GM12892 (cell line): Measurements from ENCODE around the gene TACR2.

Source experiments
- DNase-seq: peaks from one replicate; pipeline ENCODE4 v3.0.0; 2011; ENCODE audit not compliant: insufficient read length
- FAIRE-seq: peaks from 2 replicates; lab custom pipeline; 2011; peaks lifted over from hg19 to GRCh38; lab: Jason Lieb, UNC
- POLR2A ChIP-seq: IDR thresholded peaks from 2 replicates; pipeline ENCODE4 v1.6.1; 2011; ENCODE audit warnings: low read depth, low read length, control low read depth
- POLR2AphosphoS5 ChIP-seq: IDR thresholded peaks from 2 replicates; pipeline ENCODE4 v1.6.1; 2011; ENCODE audit warnings: low read depth, low read length, control low read depth
- TAF1 ChIP-seq: IDR thresholded peaks from 2 replicates; pipeline ENCODE4 v1.6.1; 2011; ENCODE audit warnings: low read depth, mild to moderate bottlenecking, control low read depth, low read length, borderline replicate concordance

TACR2 gene

GRCh38 chr10:69358148-69358795 lies 58.4 kb downstream of the TACR2 start:
- no peak for TF ChIP-seq TAF1
- TF ChIP-seq POLR2A = no peak
- no peak for TF ChIP-seq POLR2AphosphoS5
- DNase-seq = no peak
- no peak for FAIRE-seq

DNA sequence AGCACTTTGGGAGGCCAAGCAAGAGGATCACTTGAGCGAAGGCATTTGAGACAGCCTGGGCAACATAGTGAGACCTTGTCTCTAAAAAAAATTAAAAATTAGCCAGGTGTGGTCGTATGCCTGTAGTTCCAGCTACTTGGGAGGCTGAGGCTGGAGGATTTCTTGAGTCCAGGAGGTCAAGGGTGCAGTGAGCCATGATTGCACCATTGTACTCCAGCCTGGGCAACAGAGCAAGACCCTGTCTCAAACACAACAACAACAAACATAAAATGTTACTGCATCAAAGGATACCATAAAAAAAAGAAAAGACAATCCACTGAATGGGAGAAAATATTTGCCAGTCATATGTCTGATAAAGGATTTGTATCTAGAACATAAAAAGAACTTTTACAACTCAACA lies 60.5 kb downstream of the TACR2 start:
- no peak for FAIRE-seq
- DNase-seq = no peak
- no peak for TF ChIP-seq POLR2AphosphoS5
- no peak for TF ChIP-seq TAF1
- TF ChIP-seq POLR2A = no peak

DNA sequence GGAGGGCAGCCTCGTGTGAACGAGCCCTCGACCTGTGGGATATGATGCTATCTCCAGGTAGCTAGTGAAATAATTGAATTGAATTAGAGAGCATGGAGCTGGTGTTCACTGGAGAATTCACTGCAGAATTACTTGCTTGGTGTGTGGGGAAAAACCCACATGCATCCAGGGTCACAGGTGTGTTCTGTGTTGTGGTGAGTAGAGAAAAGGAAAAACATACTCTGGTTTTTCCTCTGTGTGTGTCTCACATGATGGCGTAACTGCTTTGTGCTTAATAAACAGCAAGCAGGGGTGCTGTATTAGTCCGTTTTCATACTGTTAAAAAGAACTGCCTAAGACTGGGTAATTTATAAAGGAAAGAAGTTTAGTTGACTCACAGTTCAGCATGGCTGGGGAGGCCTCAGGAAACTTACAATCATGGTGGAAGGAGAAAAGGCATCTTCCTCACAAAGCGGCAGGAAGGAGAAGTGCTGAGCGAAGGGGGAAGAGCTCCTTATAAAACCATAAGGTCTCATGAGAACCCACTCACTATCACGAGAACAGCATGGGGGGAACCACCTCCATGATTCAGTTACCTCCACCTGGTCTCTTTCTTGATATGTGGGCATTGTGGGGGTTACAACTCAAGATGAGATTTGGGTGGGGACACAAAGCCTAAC lies 62.6 kb downstream of the TACR2 start:
- DNase-seq (no peak), FAIRE-seq (no peak)
- no peak for TF ChIP-seq POLR2A
- no peak for TF ChIP-seq POLR2AphosphoS5
- TF ChIP-seq TAF1 = no peak
